ENCODE measurements around the gene S1PR2. TPM values are rescaled to one million over a fixed set of nuclear protein-coding genes. Genes with fewer than 3 reads are reported as not detected.
"Not testable (repeated sequence)": the region's sequence is repeated elsewhere in the genome, so short reads cannot be mapped to it uniquely, and the experiment has no call there.

S1PR2 gene
- polyA plus RNA-seq, 1 donor = 12.0 TPM

DNA sequence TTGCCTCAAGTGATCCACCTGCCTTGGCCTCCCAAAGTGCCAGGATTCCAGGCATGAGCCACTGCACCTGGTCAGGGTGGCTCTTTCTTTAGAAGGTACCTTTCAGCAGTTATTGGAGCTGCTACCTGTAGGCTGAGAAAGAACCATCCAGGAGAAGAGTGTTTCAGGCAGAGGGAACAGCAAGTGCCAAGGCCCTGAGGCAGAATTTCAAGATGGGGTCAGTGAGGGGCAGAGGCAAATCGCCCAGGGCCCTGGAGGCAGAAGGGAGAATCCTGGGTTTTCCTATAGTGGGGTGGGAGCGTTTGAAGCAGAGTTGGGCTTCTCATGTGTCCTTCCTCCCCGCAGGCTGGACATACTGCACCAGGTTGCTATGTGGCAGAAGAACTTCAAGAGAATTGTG is 23.1 kb upstream of the S1PR2 start:
- no peak for DNase-seq (ENCODE audit: low read depth)

DNA sequence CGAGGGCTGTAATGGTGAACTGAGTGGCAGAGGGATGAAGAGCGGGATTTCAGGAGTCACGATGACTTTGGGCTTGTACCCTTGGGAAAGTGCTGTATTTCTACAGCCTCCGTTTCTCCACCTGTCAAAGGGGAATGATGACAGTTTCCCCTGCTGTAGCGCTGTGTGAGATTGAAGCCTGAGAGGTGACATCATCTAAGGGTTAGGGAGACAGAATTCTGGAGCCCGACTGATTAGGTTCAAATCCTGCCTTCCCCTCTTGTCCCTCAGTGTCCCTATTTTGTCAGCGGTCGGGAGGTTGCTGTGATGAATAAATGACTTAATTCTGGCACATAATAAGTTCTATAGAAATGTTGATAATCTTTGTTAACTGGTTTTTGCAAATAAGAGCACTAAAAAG is 21.6 kb upstream of the S1PR2 start:
- no peak for DNase-seq (ENCODE audit: low read depth)

DNA sequence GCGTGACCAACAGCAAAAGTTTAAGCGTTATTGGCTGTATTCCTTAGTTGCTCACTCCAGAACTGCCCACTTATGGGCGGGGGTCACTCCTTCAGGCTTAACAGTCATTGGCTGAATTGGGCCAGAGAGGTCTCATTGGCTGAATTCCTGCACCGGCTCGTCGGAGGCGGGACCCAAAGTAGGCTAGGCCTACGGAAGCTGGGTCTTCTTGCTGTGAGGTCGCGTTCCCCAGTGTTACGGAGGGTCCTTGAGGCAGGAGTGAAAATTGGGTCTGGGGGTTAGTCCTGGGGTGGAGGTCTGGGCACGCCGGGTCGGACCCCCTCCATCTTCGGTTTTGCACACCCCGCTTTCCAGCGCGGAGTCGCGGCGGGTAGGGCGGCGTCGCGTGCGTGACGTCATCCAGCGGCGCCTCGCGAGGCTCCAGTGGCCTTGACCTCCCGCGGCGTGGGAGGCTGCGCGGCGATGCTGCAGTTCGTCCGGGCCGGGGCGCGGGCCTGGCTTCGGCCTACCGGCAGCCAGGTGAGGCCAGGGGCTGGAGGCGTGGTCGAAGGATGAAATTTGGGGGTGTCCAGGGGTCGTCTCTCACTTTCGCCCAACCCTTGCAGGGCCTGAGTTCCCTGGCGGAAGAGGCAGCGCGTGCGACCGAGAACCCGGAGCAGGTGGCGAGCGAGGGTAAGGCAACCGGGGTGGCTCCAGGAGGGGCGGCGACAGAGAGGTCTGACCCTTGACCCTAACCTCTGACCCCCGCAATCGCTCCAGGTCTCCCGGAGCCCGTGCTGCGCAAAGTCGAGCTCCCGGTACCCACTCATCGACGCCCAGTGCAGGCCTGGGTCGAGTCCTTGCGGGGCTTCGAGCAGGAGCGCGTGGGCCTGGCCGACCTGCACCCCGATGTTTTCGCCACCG is 20.9 kb upstream of the S1PR2 start, which contains the start of gene MRPL4:
MRPL4 (plus strand) TSS at position 423 of the 903 bp plus-strand sequence; CDS start at position 463, 40 bp downstream.
- DNase-seq (ENCODE audit: low read depth) = peak; percentile 98

DNA sequence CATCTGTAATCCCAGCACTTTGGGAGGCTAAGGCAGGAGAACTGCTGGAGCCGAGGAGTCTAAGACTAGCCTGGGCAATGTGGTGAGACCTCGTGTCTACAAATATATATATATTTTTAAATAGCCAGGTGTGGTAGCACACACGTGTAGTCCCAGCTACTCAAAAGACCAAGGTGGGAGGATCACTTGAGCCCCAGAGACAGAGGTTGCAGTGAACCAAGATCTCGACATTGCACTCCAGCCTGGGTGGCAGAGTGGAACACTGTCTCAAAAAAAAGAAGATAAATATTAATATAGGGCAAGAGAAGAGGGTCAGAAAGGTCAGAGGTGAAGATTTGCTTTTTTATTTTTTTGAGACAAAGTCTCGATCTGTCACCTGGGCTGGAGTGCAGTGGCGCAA is 15.4 kb upstream of the S1PR2 start:
- DNase-seq (ENCODE audit: low read depth) = no peak

DNA sequence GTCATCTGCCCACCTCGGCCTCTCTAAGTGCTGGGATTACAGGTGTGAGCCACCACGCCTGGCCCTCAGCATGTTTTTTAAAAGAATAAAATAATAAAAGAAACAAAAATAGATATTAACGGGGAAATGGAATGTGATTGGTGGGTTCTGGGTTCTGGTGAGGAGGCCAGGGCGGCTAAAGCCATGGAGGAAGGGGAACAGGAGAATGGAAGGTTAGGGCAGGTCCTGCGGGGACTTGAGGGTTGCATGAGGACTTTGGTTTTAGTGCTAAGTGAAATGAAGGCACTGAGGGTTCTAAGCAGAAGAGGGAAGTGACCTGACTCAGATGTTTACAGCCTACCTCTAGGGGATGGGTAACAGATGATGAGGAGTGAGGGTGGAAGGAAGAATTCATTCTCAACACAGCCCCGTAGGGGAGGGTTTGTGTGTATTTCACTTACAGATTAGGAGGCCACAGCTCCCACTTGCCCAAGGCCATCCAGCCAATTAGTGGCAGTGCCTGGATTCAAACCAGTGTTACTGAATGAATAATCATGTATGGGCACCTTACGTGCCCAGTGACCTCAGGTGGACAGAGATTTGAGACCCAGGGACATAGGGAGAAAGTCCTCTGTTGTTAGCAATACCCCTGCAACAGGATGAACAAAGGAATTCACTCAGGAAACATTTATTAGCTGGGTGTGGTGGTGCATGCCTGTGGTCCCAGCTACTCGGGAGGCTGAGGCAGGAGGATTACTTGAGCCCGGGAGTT is 14.2 kb upstream of the S1PR2 start:
- DNase-seq (ENCODE audit: low read depth) = no peak

DNA sequence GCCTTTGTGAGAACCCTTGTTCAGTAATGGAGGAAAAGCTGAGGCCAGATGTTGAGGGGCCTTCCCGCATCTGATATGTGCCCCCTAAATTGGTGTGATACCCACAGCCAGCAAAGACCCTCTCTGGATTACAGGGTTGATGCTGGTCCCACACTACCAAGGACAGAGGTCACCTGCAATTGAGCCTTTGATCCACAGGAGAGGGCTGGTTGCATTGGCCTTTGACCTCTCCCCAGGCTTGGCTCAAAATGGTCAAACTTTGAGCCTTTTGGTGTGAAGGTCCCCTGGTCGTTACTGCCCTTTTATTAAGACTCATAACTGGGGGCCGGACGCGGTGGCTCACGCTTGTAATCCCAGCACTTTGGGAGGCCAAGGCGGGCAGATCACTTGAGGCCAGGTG is 12.5 kb upstream of the S1PR2 start:
- no peak for DNase-seq (ENCODE audit: low read depth)

DNA sequence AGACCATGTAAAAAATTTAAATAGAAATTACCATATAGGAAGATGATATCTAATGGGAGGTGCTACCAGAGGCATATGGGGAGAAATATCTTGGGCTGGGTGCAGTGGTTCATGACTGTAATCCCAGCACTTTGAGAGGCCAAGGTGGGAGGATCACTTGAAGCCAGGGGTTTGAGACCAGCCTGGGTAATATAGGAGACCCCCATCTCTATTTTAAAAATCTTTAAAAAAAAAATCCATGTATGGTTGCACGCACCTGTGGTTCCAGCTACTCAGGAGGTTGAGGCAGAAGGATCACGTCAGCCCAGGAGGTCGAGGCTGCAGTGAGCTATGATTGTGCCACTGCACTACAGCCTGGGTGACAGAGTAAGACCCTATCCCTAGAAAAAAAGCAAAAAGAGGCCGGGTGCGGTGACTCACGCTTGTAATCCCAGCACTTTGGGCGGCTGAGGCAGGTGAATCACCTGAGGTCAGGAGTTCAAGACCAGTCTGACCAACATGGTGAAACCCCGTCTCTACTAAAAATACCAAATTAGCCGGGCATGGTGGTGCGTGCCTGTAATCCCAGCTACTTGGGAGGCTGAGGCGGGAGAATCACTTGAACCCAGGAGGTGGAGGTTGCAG is 10.8 kb upstream of the S1PR2 start:
- not testable (repeated sequence) for DNase-seq (ENCODE audit: low read depth)

DNA sequence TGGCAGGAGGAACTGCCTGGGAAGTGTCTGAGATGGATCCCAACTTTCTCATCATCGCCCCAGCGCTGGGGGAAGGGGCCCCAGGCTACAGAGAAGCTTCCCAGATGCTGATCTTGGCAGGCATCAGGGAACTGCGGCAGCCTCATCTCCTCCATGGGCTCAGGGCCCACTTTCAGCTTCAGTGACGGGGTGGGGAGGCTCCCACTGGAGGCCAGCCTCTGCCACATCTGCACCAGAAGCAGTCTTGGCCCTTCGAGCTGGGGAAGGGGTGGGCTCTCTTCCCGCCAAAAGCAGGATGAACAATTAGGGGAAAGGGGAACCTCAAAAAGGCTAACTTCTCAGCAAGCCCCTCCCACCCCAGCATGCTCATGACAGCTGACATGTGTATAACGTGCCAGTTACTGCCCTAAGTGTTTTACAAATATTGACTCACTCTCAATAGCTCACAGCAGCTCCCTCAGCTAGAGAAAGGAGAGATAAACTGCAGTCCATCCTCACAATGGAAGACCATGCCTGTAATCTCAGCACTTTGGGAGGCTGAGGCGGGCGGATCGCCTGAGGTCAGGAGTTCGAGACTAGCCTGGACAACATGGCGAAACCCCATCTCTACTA is 7.1 kb upstream of the S1PR2 start:
- peak; percentile 88 for DNase-seq (ENCODE audit: low read depth)

DNA sequence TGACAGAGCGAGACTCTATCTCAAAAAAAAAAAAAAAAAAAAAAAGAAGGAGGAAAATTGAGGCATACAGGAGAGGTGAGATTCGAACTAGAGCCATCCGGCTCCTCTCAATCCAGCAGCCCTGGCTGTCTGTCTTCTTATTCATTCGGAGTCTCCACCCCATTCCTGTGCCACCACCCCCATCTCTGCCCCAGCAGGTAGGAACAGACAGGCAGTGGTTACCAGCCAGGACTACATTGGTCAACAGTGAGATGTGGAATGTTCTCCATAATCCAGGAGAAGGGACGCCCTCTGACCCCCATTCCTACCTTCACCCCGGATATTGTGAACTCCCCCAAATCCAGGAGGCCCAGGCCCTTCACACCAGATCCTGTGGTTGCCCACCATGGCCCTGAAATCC is 6.6 kb upstream of the S1PR2 start:
- DNase-seq (ENCODE audit: low read depth) = no peak

DNA sequence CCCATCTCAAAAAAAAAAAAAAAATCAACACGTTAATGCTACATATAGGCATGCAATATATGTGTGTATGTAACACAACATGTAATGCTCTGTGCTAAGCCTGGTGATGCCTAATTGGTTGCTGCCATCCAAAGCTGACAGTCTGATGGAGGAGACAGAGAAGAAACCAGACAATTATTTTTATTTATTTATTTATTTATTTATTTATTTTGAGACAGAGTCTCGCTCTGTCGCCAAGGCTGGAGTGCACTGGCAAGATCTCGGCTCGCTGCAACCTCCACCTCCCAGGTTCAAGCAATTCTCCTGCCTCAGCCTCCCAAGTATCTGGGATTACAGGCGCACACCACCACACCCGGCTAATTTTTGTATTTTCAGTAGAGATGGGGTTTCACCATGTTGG is 4.3 kb upstream of the S1PR2 start:
- not testable (repeated sequence) for DNase-seq (ENCODE audit: low read depth)

DNA sequence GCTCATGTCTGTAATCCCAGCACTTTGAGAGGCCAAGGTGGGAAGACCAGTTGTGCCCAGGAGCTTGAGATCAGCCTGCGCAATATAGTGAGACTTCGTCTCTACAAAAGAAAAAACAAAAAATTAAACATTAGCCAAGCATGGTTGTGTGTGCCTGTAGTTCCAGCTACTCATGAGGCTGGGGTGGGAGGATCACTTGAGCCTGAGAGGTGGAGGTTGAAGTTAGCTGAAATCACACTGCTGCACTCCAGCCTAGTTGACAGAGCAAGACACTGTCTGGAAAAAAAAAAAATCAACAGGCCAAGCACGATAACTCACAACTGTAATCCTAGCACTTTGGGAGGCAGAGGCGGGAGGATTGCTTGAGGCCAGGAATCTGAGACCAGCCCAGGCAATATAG is 3.9 kb upstream of the S1PR2 start:
- no peak for DNase-seq (ENCODE audit: low read depth)

DNA sequence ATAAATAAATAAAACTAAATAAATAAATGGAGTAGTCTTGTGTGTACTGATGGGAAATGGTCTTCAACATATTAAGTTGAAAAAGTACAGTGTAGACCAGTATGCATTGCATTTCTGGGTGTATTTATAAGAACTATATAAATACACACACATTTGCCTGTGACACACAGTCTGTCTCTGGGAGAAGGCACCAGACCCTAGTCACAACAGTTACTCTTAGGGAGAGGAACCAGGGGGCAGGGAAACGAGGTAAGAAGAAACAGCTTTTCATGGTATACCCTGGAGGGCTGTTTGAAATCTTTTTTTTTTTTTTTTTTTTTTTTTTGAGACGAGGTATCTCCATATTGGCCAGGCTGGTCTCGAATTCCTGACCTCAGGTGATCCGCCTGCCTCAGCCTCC is 2.8 kb upstream of the S1PR2 start:
- DNase-seq (ENCODE audit: low read depth) = no peak

DNA sequence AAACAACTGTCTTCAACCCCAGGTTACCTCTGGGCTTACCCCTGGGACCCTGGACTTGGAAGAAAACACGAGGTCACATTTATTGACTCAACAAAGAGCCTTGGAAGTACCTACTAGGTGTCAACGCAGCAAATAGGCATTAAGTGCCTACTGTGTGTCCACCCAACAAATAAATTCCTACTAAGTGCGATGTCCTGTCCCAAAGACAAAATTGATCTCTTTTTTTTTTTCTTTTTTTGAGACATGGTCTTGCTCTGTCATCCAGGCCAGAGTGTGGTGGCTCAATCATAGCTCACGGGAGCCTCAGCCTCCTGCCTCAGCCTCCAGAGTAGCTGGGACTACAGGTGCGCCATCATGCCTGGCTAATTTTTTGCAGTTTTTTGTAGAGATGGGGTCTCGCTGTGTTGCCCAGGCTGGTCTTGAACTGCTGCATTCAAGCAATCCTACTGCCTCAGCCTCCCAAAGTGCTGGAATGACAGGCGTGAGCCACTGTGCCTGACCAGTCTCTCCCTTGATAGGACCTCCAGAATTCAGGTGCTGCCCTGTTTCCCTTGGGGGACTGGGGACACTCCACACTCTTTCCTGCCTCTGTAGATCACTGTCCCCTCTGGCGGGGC is 589 bp upstream of the S1PR2 start:
- no peak for DNase-seq (ENCODE audit: low read depth)

DNA sequence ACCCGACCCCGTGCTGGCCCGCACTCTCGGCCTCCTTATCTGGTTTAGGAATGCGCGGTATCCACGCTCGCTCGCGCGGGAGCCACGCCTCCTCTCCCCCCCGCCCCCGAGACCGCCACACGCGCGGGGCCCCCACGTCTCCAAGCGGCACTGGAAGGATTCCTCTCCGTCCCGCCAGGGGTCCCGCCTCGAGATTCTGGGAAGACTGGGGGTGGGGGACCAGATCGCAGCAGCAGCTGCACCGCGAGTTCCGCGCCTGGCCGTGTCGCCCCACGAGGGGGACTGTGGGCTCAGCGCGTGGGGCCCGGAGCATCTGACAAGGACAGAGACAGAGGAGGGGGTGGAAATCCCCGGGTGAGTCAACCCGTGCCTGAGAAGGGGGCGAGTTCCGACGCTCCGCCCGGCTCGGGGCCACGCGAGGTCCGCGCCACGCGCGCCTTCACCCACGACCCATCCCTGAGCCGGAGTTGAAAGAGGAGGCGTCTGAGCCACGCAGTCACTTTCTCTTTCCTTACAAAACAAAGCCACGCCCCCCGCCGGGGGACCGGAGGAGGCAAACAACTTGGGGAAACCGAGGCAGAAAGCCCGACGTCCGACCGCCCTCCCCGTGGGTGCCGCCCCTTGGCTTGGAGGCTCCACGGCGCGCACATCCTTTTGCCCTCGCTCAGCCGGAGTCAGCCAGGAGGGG is 814 bp downstream of the S1PR2 start:
- DNase-seq (ENCODE audit: low read depth) = no peak

DNA sequence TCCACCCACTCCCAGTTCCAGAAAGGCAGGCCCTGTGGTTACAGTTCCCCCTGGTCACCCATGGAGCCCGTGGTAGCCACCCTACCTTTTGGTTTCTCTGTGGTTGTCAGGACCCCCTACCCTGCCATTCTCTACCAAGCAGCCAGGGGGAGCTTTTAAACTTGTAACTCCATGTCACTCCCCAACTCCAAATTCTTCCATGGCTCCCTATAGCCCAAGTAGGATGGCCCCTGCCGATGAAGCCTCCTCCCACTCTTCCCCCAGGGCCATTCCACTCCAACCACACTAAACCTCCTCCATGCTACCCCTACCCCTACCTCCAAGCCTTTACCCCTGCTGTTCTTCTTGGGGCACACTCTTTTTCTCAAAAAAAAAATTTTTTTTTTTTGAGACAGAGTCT is 2.2 kb downstream of the S1PR2 start:
- DNase-seq (ENCODE audit: low read depth) = no peak

DNA sequence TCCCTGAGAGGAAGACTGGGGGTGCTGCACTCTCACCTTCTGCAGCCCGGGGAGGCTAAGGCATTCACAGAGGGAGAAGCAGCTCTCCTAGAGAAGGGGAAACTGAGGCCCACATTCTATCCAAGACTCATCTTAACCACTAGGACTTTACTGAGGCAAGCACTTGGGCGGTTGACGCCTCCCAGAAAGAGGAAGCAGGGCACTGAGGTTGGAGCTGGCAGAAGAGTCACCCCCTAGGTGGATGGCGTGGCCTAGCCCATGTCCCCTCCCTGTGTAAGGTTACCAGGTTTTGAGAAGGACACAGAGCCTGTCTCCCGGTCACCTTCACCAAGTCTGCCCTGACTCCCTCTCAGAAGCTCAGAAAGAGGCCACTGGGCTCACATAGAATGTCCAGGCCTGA is 2.7 kb downstream of the S1PR2 start:
- DNase-seq (ENCODE audit: low read depth) = no peak

DNA sequence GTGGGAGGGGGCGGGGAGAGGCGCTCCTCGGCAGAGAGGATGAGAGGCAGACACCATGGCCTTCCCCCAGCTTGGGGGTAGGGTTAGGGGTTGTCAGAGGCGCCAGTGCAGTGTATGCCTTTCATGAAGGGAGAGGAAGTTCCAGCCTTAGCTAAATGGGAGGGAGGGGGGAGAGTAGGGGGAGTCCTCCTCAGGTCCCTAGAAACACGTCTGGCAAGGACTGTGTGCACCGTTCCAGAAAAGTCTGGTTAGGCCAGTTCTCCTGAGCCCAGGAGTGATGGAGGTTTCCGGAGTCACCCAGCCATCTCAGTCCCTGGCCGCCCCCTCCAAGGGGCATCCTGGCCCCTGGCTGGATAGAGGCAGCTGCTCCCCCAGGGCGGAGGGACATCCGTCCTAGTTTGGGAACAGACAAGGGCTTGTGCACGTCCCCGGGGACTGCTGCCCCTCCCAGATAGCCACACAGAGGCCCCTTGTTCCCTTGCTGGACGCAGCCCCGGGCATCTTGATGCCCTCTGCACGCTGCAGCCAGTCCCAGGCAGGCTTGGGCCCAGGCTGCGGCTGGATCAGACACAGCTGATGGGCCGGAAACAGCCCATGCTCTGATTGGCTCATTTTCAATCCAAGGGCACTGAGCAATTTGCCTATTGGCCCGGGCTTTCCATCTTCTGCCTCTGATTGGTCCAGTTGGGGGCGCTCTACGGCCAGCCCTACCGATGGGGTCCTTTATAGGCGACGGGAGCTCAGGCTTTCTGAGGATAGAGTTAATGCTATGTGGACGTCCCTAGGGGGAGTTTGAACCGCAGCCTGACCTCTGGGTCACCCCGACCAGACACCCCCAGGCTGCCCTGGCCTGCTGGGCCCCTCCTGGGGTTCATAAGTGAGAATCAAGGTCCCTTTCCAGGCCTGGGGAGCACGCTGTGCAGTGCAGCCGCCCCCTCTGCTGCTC is 3.8 kb downstream of the S1PR2 start:
- peak; percentile 71 for DNase-seq (ENCODE audit: low read depth)

DNA sequence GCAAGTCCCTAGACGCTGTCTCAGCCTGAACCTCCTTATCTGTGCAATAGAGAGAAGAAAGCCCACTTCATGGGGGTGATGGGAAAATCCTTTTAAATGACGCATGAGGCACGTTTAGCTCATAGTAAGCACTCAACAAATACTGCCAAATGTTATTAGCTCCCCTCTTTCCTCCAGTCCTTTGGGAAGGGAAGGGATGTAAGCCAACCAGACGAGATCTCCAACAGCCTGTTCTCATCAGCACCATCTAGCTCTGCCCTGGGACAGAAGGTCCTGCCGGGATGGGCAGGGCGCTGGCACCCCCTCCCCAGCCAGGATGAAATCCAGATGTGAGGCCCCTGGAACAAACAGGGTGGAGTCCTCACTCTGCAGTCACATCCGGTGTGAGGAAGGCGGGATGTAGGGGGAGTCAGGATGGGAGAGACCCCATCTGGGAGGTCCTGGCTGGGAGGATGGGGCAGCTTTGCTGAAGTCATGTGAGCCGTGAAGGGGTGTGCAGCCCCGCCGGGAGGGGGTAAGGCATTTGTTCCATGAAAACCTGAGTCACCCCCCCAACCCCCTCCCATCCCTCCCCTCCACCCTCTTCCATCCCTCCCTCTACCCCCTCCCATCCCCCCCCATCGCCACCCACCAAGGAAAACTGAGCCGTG is 4.6 kb downstream of the S1PR2 start:
- peak; percentile 89 for DNase-seq (ENCODE audit: low read depth)

DNA sequence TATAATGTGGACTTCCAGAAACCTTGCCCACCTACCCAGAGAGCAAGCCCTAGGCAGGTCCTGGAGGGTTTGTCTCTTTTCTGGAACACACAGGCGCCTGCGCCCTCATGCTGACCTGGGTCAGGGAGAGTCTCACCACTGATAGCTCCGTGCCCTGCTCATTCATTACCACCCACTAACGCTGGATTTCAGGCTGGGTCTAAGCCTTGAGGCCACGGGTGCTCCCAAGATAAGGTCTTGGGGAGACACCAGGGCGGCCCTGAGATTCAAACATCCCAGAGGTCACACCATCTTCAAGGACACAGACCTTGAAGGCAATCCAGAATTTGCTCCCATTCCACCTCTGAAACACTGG is 5.1 kb downstream of the S1PR2 start:
- no peak for DNase-seq (ENCODE audit: low read depth)
